Measurements from ENCODE around the gene CEP250.

Gene CEP250

DNA sequence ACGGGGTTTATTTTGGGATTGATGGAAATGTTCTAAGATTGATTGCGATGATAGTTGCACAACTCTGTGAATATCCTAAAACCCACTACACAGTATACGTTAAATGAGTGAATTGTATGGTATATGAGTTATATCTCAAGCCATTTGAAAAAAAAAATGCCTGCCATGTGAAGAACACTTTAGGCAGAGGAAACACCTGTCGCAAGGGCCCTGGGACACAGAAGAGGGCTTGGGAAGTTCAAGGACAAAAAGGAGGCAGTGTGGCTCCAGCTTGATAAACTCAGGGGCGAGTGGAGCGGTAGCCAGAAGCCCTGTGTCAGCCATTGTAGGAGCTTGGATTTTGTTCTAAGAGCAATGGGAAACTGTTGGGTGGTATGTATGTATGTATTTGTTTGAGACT is 37.0 kb downstream of the CEP250 start:
- TF ChIP-seq, protein P1, sequence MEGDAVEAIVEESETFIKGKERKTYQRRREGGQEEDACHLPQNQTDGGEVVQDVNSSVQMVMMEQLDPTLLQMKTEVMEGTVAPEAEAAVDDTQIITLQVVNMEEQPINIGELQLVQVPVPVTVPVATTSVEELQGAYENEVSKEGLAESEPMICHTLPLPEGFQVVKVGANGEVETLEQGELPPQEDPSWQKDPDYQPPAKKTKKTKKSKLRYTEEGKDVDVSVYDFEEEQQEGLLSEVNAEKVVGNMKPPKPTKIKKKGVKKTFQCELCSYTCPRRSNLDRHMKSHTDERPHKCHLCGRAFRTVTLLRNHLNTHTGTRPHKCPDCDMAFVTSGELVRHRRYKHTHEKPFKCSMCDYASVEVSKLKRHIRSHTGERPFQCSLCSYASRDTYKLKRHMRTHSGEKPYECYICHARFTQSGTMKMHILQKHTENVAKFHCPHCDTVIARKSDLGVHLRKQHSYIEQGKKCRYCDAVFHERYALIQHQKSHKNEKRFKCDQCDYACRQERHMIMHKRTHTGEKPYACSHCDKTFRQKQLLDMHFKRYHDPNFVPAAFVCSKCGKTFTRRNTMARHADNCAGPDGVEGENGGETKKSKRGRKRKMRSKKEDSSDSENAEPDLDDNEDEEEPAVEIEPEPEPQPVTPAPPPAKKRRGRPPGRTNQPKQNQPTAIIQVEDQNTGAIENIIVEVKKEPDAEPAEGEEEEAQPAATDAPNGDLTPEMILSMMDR (conservative IDR thresholded peaks at IDR 0.05; ENCODE audit: low read depth, low read length), result no peak
- no peak overlapping the region for H3K4me3 ChIP-seq (ENCODE audit: low read length)
- no peak for DNase-seq (ENCODE audit: low read depth)

DNA sequence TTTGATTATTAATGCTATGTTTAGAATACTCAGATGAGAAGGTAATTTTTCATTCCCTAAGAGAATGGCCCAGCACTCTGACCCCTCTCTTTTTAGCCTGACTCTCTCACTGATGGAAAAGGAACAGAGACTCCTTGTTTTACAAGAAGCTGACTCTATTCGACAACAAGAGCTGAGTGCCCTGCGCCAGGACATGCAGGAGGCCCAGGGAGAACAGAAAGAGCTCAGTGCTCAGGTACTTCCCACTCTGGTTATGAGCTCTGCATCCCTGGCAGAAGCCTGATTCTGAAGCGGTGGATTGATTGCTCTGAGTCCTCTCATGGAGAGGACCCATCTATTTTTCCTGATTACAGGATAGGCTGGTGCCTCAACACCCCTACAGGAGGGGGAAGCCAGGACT is 41.1 kb downstream of the CEP250 start:
- H3K4me3 ChIP-seq (ENCODE audit: low read length), result no peak overlapping the region
- TF ChIP-seq, protein P1 (conservative IDR thresholded peaks at IDR 0.05; ENCODE audit: low read depth, low read length), result no peak
- no peak for DNase-seq (ENCODE audit: low read depth)

DNA sequence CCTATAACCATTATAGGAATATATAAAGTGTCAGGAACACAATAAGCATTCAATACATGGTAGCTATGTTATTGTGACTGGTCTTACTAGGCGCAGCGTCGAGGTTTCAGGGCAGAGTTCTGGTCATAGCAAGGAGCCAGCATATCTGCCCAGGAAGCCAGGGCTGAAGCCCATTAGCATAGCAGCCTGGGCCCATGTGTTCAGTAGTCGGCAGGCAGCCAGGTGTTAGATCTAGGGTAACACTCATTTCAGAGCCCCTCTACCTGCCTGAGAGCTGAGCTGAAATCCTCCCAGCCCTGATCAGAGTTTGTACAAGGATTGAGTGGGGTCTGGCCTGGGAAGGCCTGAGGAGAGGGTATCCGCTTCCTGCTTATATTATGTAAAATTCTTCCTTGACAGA is 41.9 kb downstream of the CEP250 start:
- no peak for DNase-seq (ENCODE audit: low read depth)
- TF ChIP-seq, protein P1 (conservative IDR thresholded peaks at IDR 0.05; ENCODE audit: low read depth, low read length), result no peak
- H3K4me3 ChIP-seq (ENCODE audit: low read length), result no peak overlapping the region

DNA sequence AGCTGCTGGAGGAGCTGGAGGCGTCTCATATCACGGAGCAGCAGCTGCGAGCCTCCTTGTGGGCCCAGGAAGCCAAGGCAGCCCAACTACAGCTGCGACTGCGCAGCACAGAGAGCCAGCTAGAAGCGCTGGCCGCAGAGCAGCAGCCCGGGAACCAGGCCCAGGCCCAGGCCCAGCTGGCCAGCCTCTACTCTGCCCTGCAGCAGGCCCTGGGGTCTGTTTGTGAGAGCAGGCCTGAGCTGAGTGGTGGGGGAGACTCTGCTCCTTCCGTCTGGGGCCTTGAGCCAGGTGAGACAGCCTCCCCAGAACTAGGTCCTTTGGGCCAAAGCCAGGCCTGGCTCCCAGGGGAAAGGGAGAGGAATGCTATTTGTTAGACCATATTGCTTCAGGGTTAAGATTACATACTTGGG is 42.4 kb downstream of the CEP250 start:
- no peak for DNase-seq (ENCODE audit: low read depth)
- TF ChIP-seq, protein P1 (conservative IDR thresholded peaks at IDR 0.05; ENCODE audit: low read depth, low read length), result no peak
- no peak overlapping the region for H3K4me3 ChIP-seq (ENCODE audit: low read length)

DNA sequence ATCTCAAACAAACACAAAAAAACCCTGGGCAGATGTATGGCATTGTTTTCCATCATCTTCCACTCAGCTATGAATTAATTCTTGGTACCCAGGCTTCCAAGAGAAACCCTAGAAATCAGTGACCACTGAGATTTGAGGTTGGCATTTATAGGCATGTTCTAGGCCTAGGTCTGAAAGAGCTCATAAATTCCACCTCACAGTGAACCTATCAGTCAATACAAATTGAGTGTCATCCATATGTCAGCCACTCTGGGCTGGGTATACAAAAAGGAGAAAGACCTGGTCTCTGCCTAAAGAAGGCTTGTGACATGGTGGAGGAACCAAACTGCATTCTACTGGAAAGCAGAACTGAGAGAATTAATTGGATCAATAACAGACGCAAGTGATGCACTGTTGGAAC is 43.9 kb downstream of the CEP250 start:
- no peak overlapping the region for H3K4me3 ChIP-seq (ENCODE audit: low read length)
- TF ChIP-seq, protein P1 (conservative IDR thresholded peaks at IDR 0.05; ENCODE audit: low read depth, low read length), result no peak
- DNase-seq (ENCODE audit: low read depth), result no peak

DNA sequence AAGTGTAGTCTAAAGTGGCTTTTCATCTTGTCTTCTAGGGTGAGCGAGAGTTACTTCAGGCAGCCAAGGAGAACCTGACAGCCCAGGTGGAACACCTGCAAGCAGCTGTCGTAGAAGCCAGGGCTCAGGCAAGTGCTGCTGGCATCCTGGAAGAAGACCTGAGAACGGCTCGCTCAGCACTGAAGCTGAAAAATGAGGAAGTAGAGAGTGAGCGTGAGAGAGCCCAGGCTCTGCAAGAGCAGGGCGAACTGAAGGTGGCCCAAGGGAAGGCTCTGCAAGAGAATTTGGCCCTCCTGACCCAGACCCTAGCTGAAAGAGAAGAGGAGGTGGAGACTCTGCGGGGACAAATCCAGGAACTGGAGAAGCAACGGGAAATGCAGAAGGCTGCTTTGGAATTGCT is 47.0 kb downstream of the CEP250 start:
- TF ChIP-seq, protein P1 (conservative IDR thresholded peaks at IDR 0.05; ENCODE audit: low read depth, low read length), result no peak
- no peak overlapping the region for H3K4me3 ChIP-seq (ENCODE audit: low read length)
- DNase-seq (ENCODE audit: low read depth), result no peak

DNA sequence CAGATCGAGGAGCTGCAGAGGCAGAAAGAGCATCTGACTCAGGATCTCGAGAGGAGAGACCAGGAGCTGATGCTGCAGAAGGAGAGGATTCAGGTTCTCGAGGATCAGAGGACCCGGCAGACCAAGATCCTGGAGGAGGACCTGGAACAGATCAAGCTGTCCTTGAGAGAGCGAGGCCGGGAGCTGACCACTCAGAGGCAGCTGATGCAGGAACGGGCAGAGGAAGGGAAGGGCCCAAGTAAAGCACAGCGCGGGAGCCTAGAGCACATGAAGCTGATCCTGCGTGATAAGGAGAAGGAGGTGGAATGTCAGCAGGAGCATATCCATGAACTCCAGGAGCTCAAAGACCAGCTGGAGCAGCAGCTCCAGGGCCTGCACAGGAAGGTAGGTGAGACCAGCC is 47.9 kb downstream of the CEP250 start:
- TF ChIP-seq, protein P1 (conservative IDR thresholded peaks at IDR 0.05; ENCODE audit: low read depth, low read length), result no peak
- H3K4me3 ChIP-seq (ENCODE audit: low read length), result no peak overlapping the region
- DNase-seq (ENCODE audit: low read depth), result no peak

All from retinal pigment epithelial cell (primary cell).